A549 treated with DMSO at 1 μM for 4 hours (cell line): ENCODE measurements around the gene RESF1. TPM values are rescaled to one million over a fixed set of nuclear protein-coding genes. Genes with fewer than 3 reads are reported as not detected.

Experiments used
- total RNA-seq: library from RNA; stranded (reverse); fragments of 200-300 nt; extraction: Qiagen RNA extraction; gene quantifications from 5 replicates; pipeline ENCODE4 v1.2.3, GENCODE V29; 2022; ENCODE audit warnings: low read depth

RESF1 gene
- total RNA-seq = 24.3 to 28.1 TPM (median 26.6 TPM) in 5 replicates

GRCh38 chr12:31959161-31959700 lies at the start of gene RESF1:
TSS of gene RESF1 (plus strand) at chr12:31959415. CDS start at chr12:31980956, 21,541 bp downstream.

Other genes with a start within 250 kb of the RESF1 start
- gene AMN1, start 230.4 kb upstream of the RESF1 start, total RNA-seq = 10.5 to 14.8 TPM (median 12.1 TPM) in 5 replicates
- 16.6 to 22.2 TPM (median 19.8 TPM) in 5 replicates for gene BICD1, start 147.4 kb downstream of the RESF1 start, total RNA-seq